ENCODE measurements around the gene ILDR2.
A peak's percentile ranks its signal among the peaks of the same experiment; 100 is the strongest.

The ILDR2 gene

DNA sequence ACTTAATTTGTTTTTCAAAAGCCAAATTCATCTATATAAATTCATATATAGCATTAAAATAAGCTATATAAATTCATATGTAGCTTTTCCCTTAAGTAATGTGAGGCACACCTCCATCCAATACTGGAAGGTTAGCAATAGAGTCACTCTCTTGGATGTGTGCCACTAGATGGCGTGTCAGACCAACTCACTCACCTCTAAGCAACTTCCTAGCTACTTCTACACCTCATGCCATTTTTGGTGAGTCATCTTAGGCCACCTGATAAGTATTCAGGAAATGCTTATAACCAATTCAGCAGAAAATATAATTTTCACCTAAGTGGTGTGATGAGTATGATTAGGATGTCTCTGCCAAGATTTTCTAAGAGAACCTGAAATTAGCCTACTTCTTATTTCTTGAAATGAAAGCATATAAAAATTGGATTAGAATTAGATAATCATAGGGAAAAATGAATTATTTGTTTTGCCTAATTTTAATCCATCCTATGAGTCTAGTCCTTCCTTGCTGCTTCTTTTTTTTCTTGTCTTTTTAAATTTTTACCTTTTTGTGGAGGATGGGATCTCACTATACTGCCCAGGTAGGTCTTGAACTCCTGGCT, 64.8 kb downstream of the ILDR2 start:
- Histone ChIP-seq H3K4me3 (ENCODE audit: low read depth, low read length) (no peak overlapping the region), H3K4me1 (ENCODE audit: control insufficient read depth, insufficient read depth, low read length) (no peaks in the 10 kb centered on the region), H3K9me3 (ENCODE audit: control insufficient read depth, insufficient read depth, low read depth, low read length) (no peaks in the 10 kb centered on the region), H3K27ac (ENCODE audit: extremely low read depth, low read depth, low read length) (no peak overlapping the region), H3K36me3 (ENCODE audit: control insufficient read depth in 2 of 2, insufficient read depth in 1 of 2, low read length in 2 of 2) (no peaks in the 10 kb centered on the region)
- ChIA-PET POLR2A (interaction anchor here (0.5 to 1.4 kb wide), 3 partner anchors 144 to 310 kb away, joined by 3 to 8 read pairs (median 4); partner anchors contain the start of gene POU2F1), CTCF (interaction anchor here (0.6 to 18.5 kb wide), 59 partner anchors 8 to 643 kb away, joined by 3 to 702 read pairs (median 4); partner anchors contain the start of genes CREG1 and TADA1)
- TF ChIP-seq, protein P1, sequence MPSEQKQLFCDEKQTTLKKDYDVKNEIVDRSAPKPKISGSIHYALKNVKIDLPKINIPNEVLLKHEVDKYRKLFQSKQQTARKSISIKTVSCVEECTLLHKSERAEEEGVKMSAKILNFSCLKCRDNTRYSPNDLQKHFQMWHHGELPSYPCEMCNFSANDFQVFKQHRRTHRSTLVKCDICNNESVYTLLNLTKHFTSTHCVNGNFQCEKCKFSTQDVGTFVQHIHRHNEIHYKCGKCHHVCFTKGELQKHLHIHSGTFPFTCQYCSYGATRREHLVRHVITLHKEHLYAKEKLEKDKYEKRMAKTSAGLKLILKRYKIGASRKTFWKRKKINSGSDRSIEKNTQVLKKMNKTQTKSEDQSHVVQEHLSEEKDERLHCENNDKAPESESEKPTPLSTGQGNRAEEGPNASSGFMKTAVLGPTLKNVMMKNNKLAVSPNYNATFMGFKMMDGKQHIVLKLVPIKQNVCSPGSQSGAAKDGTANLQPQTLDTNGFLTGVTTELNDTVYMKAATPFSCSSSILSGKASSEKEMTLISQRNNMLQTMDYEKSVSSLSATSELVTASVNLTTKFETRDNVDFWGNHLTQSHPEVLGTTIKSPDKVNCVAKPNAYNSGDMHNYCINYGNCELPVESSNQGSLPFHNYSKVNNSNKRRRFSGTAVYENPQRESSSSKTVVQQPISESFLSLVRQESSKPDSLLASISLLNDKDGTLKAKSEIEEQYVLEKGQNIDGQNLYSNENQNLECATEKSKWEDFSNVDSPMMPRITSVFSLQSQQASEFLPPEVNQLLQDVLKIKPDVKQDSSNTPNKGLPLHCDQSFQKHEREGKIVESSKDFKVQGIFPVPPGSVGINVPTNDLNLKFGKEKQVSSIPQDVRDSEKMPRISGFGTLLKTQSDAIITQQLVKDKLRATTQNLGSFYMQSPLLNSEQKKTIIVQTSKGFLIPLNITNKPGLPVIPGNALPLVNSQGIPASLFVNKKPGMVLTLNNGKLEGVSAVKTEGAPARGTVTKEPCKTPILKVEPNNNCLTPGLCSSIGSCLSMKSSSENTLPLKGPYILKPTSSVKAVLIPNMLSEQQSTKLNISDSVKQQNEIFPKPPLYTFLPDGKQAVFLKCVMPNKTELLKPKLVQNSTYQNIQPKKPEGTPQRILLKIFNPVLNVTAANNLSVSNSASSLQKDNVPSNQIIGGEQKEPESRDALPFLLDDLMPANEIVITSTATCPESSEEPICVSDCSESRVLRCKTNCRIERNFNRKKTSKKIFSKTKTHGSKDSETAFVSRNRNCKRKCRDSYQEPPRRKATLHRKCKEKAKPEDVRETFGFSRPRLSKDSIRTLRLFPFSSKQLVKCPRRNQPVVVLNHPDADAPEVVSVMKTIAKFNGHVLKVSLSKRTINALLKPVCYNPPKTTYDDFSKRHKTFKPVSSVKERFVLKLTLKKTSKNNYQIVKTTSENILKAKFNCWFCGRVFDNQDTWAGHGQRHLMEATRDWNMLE (tag by site-specific recombination; conservative IDR thresholded peaks at IDR 0.05; ENCODE audit: low read depth): no peak
- TF ChIP-seq IKZF3 (tag by site-specific recombination; IDR thresholded peaks at IDR 0.05): no peak
- peak; percentile 55; the same call in 1 of the 2 replicates for TF ChIP-seq ZFP37 (tag by site-specific recombination; IDR thresholded peaks at IDR 0.05)
- TF ChIP-seq ZNF510 (tag by site-specific recombination; IDR thresholded peaks at IDR 0.05; ENCODE audit: insufficient replicate concordance): peak; percentile 29
- TF ChIP-seq ZNF311 (tag by site-specific recombination; IDR thresholded peaks at IDR 0.05; ENCODE audit: borderline replicate concordance): no peak
- peak; percentile 81 for TF ChIP-seq ZNF660 (tag by site-specific recombination; IDR thresholded peaks at IDR 0.05)
- TF ChIP-seq ZEB2 (tag by site-specific recombination; IDR thresholded peaks at IDR 0.05): peak; percentile 45; the same call in 1 of the 2 replicates
- TF ChIP-seq ZNF24 (tag by site-specific recombination; IDR thresholded peaks at IDR 0.05): peak; percentile 43; the same call in 1 of the 2 replicates
- TF ChIP-seq, protein P2, sequence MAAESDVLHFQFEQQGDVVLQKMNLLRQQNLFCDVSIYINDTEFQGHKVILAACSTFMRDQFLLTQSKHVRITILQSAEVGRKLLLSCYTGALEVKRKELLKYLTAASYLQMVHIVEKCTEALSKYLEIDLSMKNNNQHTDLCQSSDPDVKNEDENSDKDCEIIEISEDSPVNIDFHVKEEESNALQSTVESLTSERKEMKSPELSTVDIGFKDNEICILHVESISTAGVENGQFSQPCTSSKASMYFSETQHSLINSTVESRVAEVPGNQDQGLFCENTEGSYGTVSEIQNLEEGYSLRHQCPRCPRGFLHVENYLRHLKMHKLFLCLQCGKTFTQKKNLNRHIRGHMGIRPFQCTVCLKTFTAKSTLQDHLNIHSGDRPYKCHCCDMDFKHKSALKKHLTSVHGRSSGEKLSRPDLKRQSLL (tag by site-specific recombination; IDR thresholded peaks at IDR 0.05): no peak
- peak; percentile 21; the same call in 1 of the 2 replicates for TF ChIP-seq ZBTB8A (tag by site-specific recombination; IDR thresholded peaks at IDR 0.05)
- no peak for TF ChIP-seq HOXA7 (CRISPR knock-in tag; IDR thresholded peaks at IDR 0.05; ENCODE audit: borderline replicate concordance)
- no peak for TF ChIP-seq REPIN1 (tag by site-specific recombination; IDR thresholded peaks at IDR 0.05; ENCODE audit: low read depth)
- no peak for TF ChIP-seq ZNF626 (tag by site-specific recombination; IDR thresholded peaks at IDR 0.05)
- no peak for TF ChIP-seq ZNF274 (IDR thresholded peaks at IDR 0.05; ENCODE audit: low read length)
- TF ChIP-seq ZNF274 (tag by site-specific recombination; IDR thresholded peaks at IDR 0.05; ENCODE audit: borderline replicate concordance): no peak
- no peak for TF ChIP-seq TSHZ1 (tag by site-specific recombination; IDR thresholded peaks at IDR 0.05; ENCODE audit: borderline replicate concordance)
- no peak for TF ChIP-seq PRDM6 (tag by site-specific recombination; IDR thresholded peaks at IDR 0.05)
- TF ChIP-seq CTCF (tag by site-specific recombination; IDR thresholded peaks at IDR 0.05): peak; percentile 48; the same call in 1 of the 2 replicates
- TF ChIP-seq ZBTB49 (tag by site-specific recombination; IDR thresholded peaks at IDR 0.05; ENCODE audit: low read depth): no peak
- peak; percentile 84; the same call in 1 of the 2 replicates for TF ChIP-seq ZNF2 (tag by site-specific recombination; IDR thresholded peaks at IDR 0.05)
- no peak for TF ChIP-seq SETDB1 (IDR thresholded peaks at IDR 0.05; ENCODE audit: insufficient read length, low read length)

All from HEK293 (cell line).